IMR-90 (cell line): Measurements from ENCODE around the gene DHRSX.

Experiments used
- POLR2A ChIP-seq: IDR thresholded peaks from 2 replicates; pipeline ENCODE4 v1.6.1; 2012; ENCODE audit warnings: mild to moderate bottlenecking, low read depth, low read length
- TF ChIP-seq, protein P1 (sequence below): conservative IDR thresholded peaks from 2 replicates; pipeline ENCODE4 v1.5.1; 2012; ENCODE audit warnings: mild to moderate bottlenecking, low read depth, low read length, improper control_type of control experiment
- TF ChIP-seq, protein P2 (sequence below): fragments of 150-350 bp; IDR thresholded peaks from 2 replicates; pipeline ENCODE4 v1.6.1; 2017; ENCODE audit warnings: mild to moderate bottlenecking, antibody characterized with exemption, low read length, low read depth

DNA sequence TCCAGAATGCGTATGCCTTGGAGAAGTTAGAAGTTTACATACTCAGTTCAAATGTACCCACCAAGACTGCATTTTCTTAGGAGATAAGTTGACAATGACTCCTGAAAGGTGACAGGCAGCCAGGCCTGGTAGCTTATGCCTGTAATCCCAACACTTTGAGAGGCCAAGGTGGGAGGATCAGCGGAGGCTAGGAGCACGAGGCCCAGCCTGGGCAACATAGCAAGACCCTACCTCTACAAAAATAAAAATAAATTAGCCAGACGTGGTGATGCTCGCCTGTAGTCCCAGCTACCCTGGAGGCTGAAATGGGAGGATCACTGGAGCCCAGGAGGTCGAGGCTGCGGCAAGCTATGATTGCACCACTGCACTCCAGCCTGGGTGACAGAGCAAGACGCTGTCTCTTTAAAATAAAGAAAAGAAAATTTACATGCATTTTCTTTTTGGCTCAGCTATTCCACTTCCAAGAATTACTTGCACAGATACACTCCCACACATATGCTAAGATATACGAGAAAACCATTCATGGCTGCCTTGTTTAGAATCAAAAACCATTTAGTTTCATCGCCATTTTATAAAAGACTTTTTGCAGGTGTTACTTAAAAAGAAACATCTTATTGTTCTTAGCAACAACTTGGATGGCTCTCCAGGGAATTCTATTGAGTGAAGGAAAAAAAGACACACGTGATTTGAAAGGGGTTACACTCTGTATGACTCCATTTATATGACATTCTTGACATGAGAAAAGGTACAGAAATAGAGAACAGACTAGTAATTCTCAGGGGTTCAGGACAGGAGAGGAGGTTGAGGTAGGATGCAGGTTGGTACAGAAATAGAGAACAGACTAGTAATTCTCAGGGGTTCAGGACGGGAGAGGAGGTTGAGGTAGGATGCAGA, 66.3 kb downstream of the DHRSX start:
- TF ChIP-seq, protein P1, sequence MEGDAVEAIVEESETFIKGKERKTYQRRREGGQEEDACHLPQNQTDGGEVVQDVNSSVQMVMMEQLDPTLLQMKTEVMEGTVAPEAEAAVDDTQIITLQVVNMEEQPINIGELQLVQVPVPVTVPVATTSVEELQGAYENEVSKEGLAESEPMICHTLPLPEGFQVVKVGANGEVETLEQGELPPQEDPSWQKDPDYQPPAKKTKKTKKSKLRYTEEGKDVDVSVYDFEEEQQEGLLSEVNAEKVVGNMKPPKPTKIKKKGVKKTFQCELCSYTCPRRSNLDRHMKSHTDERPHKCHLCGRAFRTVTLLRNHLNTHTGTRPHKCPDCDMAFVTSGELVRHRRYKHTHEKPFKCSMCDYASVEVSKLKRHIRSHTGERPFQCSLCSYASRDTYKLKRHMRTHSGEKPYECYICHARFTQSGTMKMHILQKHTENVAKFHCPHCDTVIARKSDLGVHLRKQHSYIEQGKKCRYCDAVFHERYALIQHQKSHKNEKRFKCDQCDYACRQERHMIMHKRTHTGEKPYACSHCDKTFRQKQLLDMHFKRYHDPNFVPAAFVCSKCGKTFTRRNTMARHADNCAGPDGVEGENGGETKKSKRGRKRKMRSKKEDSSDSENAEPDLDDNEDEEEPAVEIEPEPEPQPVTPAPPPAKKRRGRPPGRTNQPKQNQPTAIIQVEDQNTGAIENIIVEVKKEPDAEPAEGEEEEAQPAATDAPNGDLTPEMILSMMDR: no peak
- TF ChIP-seq, protein P2, sequence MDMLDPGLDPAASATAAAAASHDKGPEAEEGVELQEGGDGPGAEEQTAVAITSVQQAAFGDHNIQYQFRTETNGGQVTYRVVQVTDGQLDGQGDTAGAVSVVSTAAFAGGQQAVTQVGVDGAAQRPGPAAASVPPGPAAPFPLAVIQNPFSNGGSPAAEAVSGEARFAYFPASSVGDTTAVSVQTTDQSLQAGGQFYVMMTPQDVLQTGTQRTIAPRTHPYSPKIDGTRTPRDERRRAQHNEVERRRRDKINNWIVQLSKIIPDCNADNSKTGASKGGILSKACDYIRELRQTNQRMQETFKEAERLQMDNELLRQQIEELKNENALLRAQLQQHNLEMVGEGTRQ: no peak
- no peak for TF ChIP-seq POLR2A
